GM21526 (cell line): ENCODE measurements around the gene PIK3IP1.
"Not testable (repeated sequence)": the region's sequence is repeated elsewhere in the genome, so short reads cannot be mapped to it uniquely, and the experiment has no call there.

Source experiments
- ATAC-seq: cut with Tn5 transposase; IDR thresholded peaks from one replicate; pipeline ENCODE4 v1.9.1; 2021; ENCODE audit warnings: moderate library complexity; ENCODE audit not compliant: unreplicated experiment, low FRiP score

PIK3IP1 gene

GRCh38 chr22:31292236-31292989, at the start of gene PIK3IP1:
Gene PIK3IP1 (minus strand): TSS chr22:31292488. CDS start chr22:31292344, 144 bp downstream.
- ATAC-seq = peak; percentile 39

GRCh38 chr22:31341386-31342088, 49.2 kb upstream of the PIK3IP1 start:
- no peak for ATAC-seq

- ATAC-seq = no peak
Observed at GRCh38 chr22:31340765-31341247, 48.5 kb upstream of the PIK3IP1 start.

- no peak for ATAC-seq
Observed at GRCh38 chr22:31340360-31340759, 48.1 kb upstream of the PIK3IP1 start.

- ATAC-seq = no peak
Observed at GRCh38 chr22:31339148-31339832, 47.0 kb upstream of the PIK3IP1 start.

- no peak for ATAC-seq
Observed at GRCh38 chr22:31337178-31337577, 44.9 kb upstream of the PIK3IP1 start.

- ATAC-seq = no peak
Observed at GRCh38 chr22:31334329-31334728, 42.0 kb upstream of the PIK3IP1 start.

- no peak for ATAC-seq
Observed at GRCh38 chr22:31333641-31334040, 41.4 kb upstream of the PIK3IP1 start.

GRCh38 chr22:31332886-31333285, 40.6 kb upstream of the PIK3IP1 start:
- no peak for ATAC-seq

- no peak for ATAC-seq
Observed at GRCh38 chr22:31332010-31332409, 39.7 kb upstream of the PIK3IP1 start.

GRCh38 chr22:31329453-31330215, 37.3 kb upstream of the PIK3IP1 start:
- no peak for ATAC-seq

GRCh38 chr22:31329029-31329428, 36.7 kb upstream of the PIK3IP1 start:
- no peak for ATAC-seq

GRCh38 chr22:31328544-31328960, 36.3 kb upstream of the PIK3IP1 start:
- no peak for ATAC-seq

- no peak for ATAC-seq
Observed at GRCh38 chr22:31327806-31328543, 35.7 kb upstream of the PIK3IP1 start.

- ATAC-seq = no peak
Observed at GRCh38 chr22:31326877-31327276, 34.6 kb upstream of the PIK3IP1 start.

GRCh38 chr22:31323578-31324550, 31.6 kb upstream of the PIK3IP1 start:
- ATAC-seq = no peak

- ATAC-seq = no peak
Observed at GRCh38 chr22:31321421-31321820, 29.1 kb upstream of the PIK3IP1 start.

GRCh38 chr22:31314220-31314619, 21.9 kb upstream of the PIK3IP1 start:
- ATAC-seq = not testable (repeated sequence)
